Measurements from ENCODE around the gene DNMBP. TPM values are rescaled to one million over a fixed set of nuclear protein-coding genes. Genes with fewer than 3 reads are reported as not detected.

The DNMBP gene
- total and polyA plus RNA-seq, 2 donors (not counting 3 experiments of a cell fraction or from before 2014, with no cell fraction given), result 32.0 to 53.4 TPM

DNA sequence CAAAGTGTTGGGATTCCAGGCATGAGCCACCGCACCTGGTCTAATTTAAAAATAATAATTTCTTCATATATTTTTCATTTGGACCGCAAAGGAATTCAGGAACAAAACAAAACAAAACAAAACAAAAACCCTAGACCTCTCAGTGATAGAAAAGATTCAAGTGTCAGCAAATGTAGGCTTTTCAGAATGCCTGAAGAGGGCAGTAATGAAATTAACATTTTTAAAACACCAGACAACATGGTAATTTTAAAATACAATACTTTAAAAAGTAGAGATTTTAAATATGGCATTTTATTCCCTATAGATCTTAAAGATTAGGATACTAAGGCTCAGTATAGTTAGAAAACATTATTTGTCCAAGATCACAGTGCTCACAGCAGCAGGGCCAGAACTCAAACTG lies 36.6 kb downstream of the DNMBP start:
- Histone ChIP-seq H3K4me3 (replicated peaks in 1 of 3; ENCODE audit: insufficient read depth in 1 of 3, low read depth in 1 of 3, low read length in 3 of 3) (no peak overlapping the region), H3K4me2 (ENCODE audit: insufficient read depth, low read length) (no peak overlapping the region), H3K9me1 (replicated peaks; ENCODE audit: control insufficient read depth, extremely low read depth, insufficient read depth, low read length) (no peaks in the 10 kb centered on the region), H3K27me3 (ENCODE audit: control insufficient read depth in 2 of 2, insufficient read depth in 2 of 2, low read length in 2 of 2) (no peaks in the 10 kb centered on the region), H3K79me2 (ENCODE audit: control insufficient read depth, insufficient read depth, low read length) (peaks cover 95% of the 10 kb centered on the region), H2AFZ (ENCODE audit: low read depth, low read length) (no peak overlapping the region), H4K20me1 (replicated peaks; ENCODE audit: control insufficient read depth, extremely low read depth, insufficient read depth, low read length) (no peaks in the 10 kb centered on the region), H3K27ac (ENCODE audit: insufficient read depth, low read depth, low read length) (no peak overlapping the region), H3K4me1 (ENCODE audit: control insufficient read depth, extremely low read depth, insufficient read depth, low read length) (peaks cover 43% of the 10 kb centered on the region), H3K36me3 (ENCODE audit: control insufficient read depth in 2 of 2, extremely low read depth in 1 of 2, insufficient read depth in 2 of 2, low read length in 2 of 2) (peaks cover 11 to 21% of the 10 kb centered on the region in 2 experiments), H3K9me3 (replicated peaks; ENCODE audit: control insufficient read depth, insufficient read depth, low read length) (no peaks in the 10 kb centered on the region), H3K9ac (replicated peaks; ENCODE audit: extremely low read depth, insufficient read depth, low read length) (no peak overlapping the region)
- TF ChIP-seq, protein P1, sequence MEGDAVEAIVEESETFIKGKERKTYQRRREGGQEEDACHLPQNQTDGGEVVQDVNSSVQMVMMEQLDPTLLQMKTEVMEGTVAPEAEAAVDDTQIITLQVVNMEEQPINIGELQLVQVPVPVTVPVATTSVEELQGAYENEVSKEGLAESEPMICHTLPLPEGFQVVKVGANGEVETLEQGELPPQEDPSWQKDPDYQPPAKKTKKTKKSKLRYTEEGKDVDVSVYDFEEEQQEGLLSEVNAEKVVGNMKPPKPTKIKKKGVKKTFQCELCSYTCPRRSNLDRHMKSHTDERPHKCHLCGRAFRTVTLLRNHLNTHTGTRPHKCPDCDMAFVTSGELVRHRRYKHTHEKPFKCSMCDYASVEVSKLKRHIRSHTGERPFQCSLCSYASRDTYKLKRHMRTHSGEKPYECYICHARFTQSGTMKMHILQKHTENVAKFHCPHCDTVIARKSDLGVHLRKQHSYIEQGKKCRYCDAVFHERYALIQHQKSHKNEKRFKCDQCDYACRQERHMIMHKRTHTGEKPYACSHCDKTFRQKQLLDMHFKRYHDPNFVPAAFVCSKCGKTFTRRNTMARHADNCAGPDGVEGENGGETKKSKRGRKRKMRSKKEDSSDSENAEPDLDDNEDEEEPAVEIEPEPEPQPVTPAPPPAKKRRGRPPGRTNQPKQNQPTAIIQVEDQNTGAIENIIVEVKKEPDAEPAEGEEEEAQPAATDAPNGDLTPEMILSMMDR (IDR thresholded peaks at IDR 0.05; ENCODE audit: extremely low read depth in 1 of 2, insufficient read depth in 1 of 2, low read depth in 1 of 2, low read length in 2 of 2), result no peak
- TF ChIP-seq JUN (IDR thresholded peaks at IDR 0.05; ENCODE audit: borderline replicate concordance, insufficient read depth, insufficient read length, low read depth) (no peak), EZH2 (IDR thresholded peaks at IDR 0.05; ENCODE audit: borderline replicate concordance, low read depth, low read length, severe bottlenecking) (no peak), FOS (IDR thresholded peaks at IDR 0.05; ENCODE audit: borderline replicate concordance, insufficient read depth, low read length) (no peak), MYC (IDR thresholded peaks at IDR 0.05; ENCODE audit: low read depth, low read length) (no peak), GATA2 (IDR thresholded peaks at IDR 0.05; ENCODE audit: insufficient read depth, insufficient read length, low read depth, low read length) (no peak), POLR2AphosphoS5 (IDR thresholded peaks at IDR 0.05; ENCODE audit: insufficient read depth, low read depth, low read length) (no peak), POLR2A (IDR thresholded peaks at IDR 0.05; ENCODE audit: low read depth, low read length) (no peak), MAX (IDR thresholded peaks at IDR 0.05; ENCODE audit: insufficient read depth, insufficient read length) (no peak)
- POLR2A ChIA-PET, result no interaction called here
- CTCF ChIA-PET, result interaction anchor here (1.0 to 1.6 kb wide), 2 partner anchors 25 to 73 kb away, joined by 3 to 4 read pairs; no protein-coding TSS in a partner anchor
- dilution Hi-C loops (cut with MboI; ENCODE audit: extremely low pct_ligation_motif_present, low sequenced_read_pairs) (no loop called here), intact Hi-C loops (cut with micrococcal nuclease) (no loop called here)
- FAIRE-seq, result no peak
- no TSS peak for BruUV-seq (replicated peaks)
- DNase-seq (ENCODE audit: low read depth, low spot score), result no peak

Measured in endothelial cell of umbilical vein (primary cell).